Measurements from ENCODE around the gene DVL3.

DNA sequence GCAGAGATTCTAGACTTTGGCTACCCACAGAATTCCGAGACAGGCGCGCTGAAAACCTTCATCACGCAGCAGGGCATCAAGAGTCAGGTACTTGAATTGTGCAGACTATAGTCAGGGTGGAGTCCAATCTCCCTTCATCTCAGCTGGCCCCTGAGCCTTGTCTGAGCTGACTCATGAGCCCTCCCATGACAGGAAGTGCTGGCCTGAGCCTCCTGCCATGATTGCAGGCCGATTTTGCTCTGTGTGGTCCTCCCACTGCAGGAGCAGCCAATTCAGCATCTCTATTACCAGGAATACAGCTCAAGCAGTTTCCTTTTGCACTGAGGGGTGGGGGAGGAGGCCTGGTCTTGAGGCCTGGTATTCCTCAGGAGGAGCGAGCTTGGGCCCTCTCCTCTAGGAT lies 25.0 kb downstream of the DVL3 start:
- TF ChIP-seq, protein P1, sequence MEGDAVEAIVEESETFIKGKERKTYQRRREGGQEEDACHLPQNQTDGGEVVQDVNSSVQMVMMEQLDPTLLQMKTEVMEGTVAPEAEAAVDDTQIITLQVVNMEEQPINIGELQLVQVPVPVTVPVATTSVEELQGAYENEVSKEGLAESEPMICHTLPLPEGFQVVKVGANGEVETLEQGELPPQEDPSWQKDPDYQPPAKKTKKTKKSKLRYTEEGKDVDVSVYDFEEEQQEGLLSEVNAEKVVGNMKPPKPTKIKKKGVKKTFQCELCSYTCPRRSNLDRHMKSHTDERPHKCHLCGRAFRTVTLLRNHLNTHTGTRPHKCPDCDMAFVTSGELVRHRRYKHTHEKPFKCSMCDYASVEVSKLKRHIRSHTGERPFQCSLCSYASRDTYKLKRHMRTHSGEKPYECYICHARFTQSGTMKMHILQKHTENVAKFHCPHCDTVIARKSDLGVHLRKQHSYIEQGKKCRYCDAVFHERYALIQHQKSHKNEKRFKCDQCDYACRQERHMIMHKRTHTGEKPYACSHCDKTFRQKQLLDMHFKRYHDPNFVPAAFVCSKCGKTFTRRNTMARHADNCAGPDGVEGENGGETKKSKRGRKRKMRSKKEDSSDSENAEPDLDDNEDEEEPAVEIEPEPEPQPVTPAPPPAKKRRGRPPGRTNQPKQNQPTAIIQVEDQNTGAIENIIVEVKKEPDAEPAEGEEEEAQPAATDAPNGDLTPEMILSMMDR (IDR thresholded peaks at IDR 0.05) = no peak
- TF ChIP-seq POLR2A (IDR thresholded peaks at IDR 0.05) (no peak), EP300 (IDR thresholded peaks at IDR 0.05) (no peak)
